BE2C (cell line): ENCODE measurements around the gene LRCOL1.
"Not testable (repeated sequence)": the region's sequence is repeated elsewhere in the genome, so short reads cannot be mapped to it uniquely, and the experiment has no call there.

Experiments
- DNase-seq: peaks from one replicate; pipeline ENCODE4 v3.0.0-alpha.2; 2020
- H3K27me3 ChIP-seq: fragments of 250-450 bp; sonication (Bioruptor Pico); 2 replicates; pipeline ENCODE4 v1.5.1; 2020; ENCODE audit warnings: mild to moderate bottlenecking
- H3K36me3 ChIP-seq: fragments of 250-450 bp; sonication (Bioruptor Pico); 2 replicates; pipeline ENCODE4 v1.5.1; 2020; ENCODE audit warnings: mild to moderate bottlenecking
- H3K4me1 ChIP-seq: fragments of 250-450 bp; sonication (Bioruptor Pico); 2 replicates; pipeline ENCODE4 v1.5.1; 2020
- H3K4me3 ChIP-seq: 2 replicates; pipeline ENCODE4 v1.5.1; 2011; ENCODE audit warnings: low read depth, low read length
- H3K9me3 ChIP-seq: fragments of 250-450 bp; sonication (Bioruptor Pico); 2 replicates; pipeline ENCODE4 v1.5.1; 2020
- TF ChIP-seq, protein P1 (sequence below): IDR thresholded peaks from 2 replicates; pipeline ENCODE4 v1.5.1; 2012; ENCODE audit warnings: mild to moderate bottlenecking, low read depth, low read length

Gene LRCOL1

DNA sequence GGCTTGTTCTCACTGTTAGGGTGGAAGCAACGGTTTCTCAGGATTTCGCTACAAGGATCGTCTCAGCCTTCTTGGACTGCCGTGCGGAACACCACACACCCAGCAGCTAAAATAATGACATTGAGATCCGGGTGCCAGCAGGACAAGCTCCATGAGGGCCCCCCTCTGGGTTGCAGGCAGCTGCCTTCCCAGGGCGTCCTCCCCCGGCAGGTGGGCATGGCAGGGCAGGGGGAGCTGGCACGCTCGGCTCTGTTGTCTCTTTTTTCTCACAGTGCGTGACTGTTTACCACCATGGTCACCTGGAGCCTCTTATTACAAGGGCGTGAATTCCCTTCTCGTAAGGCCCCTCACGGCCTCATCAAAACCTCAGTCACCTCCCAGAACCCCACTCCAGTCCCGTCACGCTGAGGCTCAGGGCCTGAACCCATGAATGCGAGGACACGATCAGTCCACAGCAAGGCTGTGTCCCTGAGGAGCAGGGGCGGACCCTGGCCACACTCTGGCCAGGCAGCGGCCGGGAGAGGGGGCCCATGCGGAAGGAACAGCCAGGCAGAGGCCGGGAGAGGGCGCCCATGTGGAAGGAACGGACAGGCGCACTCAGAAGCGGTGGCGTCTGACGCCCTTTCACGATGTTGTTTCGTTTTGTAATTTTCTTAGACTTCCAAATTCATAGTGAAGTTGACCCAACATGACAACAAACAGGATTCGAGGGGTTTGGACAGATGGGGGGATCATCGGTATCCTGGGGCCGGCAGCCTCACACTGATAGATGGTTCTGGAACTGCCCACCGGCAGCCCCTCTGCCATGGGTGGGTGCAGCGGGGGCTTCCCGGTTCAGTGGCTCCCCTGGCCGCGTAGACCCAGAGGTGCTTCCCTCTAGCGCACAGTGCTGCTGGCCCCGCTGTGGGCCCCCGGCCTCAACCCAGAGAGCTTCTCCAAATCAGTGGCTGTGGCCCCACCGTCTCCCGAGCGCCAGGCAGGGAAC, 10.0 kb downstream of the LRCOL1 start:
- H3K27me3 ChIP-seq = peaks cover 70% of the 10 kb centered on the region
- TF ChIP-seq, protein P1, sequence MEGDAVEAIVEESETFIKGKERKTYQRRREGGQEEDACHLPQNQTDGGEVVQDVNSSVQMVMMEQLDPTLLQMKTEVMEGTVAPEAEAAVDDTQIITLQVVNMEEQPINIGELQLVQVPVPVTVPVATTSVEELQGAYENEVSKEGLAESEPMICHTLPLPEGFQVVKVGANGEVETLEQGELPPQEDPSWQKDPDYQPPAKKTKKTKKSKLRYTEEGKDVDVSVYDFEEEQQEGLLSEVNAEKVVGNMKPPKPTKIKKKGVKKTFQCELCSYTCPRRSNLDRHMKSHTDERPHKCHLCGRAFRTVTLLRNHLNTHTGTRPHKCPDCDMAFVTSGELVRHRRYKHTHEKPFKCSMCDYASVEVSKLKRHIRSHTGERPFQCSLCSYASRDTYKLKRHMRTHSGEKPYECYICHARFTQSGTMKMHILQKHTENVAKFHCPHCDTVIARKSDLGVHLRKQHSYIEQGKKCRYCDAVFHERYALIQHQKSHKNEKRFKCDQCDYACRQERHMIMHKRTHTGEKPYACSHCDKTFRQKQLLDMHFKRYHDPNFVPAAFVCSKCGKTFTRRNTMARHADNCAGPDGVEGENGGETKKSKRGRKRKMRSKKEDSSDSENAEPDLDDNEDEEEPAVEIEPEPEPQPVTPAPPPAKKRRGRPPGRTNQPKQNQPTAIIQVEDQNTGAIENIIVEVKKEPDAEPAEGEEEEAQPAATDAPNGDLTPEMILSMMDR = peak; percentile 78
- no peaks in the 10 kb centered on the region for H3K9me3 ChIP-seq
- DNase-seq = peak; percentile 84
- H3K4me1 ChIP-seq = peaks cover 5% of the 10 kb centered on the region; the same call in 1 of the 2 replicates
- peak overlapping the region; percentile 59 for H3K4me3 ChIP-seq
- no peaks in the 10 kb centered on the region for H3K36me3 ChIP-seq

DNA sequence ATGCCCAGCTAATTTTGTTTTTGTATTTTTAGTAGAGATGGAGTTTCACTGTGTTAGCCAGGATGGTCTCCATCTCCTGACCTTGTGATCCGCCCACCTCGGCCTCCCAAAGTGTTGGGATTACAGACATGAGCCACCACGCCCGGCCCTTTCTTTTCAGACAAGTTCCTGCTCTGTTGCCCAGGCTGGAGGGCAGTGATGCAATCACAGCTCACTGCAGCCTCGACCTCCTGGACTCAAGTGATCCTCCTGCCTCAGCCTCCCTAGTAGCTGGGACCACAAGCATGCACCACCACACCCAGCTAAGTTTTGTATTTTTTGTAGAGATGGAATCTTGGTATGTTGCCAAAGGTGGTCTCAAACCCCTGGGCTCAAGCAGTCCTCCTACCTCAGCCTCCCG, 10.9 kb downstream of the LRCOL1 start:
- H3K27me3 ChIP-seq = peaks cover 65% of the 10 kb centered on the region
- not testable (repeated sequence) for DNase-seq, H3K9me3 ChIP-seq, H3K36me3 ChIP-seq, H3K4me3 ChIP-seq, H3K4me1 ChIP-seq

DNA sequence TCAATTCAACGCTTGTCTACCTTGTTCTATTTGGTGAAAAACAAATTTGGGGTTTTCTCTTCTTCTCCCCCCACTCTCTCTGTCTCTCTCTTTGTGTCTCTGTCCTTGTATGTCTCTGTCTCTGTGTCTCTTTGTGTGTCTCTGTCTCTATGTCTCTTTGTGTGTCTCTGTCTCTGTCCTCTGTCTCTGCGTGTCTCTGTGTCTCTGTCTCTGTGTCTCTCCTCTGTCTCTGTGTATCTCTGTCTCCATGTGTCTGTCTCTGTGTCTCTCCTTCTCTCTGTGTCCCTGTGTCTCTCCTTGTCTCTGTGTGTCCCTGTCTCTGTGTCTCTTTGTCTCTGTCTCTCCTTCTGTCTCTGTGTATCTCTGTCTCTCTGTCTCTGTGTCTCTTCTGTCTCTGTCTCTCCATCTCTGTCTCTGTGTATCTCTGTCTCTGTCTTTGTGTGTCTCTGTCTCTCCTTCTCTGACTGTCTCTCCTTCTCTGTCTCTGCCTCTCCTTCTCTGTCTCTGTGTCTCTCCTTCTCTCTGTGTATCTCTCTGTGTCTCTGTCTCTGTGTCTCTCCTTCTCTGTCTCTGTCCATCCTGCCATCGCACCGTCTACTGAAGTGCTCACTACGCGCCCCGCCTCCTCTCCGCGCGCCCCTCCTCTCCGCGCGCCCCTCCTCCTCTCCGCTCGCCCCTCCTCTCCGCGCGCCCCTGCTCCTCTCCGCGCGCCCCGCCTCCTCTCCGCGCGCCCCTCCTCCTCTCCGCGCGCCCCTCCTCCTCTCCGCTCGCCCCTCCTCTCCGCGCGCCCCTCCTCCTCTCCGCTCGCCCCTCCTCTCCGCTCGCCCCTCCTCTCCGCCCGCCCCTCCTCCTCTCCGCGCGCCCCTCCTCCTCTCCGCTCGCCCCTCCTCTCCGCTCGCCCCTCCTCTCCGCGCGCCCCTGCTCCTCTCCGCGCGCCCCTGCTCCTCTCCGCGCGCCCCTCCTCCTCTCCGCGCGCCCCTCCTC, 12.8 kb downstream of the LRCOL1 start:
- peak; percentile 71 for DNase-seq
- peaks cover 5% of the 10 kb centered on the region; the same call in 1 of the 2 replicates for H3K4me1 ChIP-seq
- peak overlapping the region; percentile 64 for H3K4me3 ChIP-seq
- TF ChIP-seq, protein P1 = no peak
- H3K36me3 ChIP-seq = no peaks in the 10 kb centered on the region
- H3K27me3 ChIP-seq = peaks cover 46% of the 10 kb centered on the region
- H3K9me3 ChIP-seq = no peaks in the 10 kb centered on the region

DNA sequence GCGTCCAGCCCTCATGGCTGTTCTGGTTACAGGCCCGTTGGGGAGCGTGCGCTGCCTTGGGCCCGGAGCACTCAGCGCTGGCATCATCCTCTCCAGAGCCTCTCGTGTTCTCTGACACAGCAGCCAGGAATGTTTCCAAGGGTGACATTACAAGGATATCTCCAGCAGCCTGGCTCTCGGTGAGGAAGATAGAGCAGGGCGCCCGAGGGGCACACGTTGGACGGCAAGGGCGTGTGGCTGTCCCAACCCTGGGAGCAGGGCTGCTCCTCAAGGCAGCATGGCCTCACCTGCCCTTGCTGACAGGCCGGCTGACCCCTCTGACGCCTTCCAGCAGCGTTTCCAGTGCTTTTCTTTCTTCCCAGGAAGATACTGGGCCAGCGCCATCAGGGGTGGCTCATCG, 14.4 kb downstream of the LRCOL1 start:
- no peak for DNase-seq
- no peak overlapping the region for H3K4me3 ChIP-seq
- no peaks in the 10 kb centered on the region for H3K36me3 ChIP-seq
- H3K27me3 ChIP-seq = peaks cover 34% of the 10 kb centered on the region
- TF ChIP-seq, protein P1 = no peak
- H3K4me1 ChIP-seq = peaks cover 5% of the 10 kb centered on the region; the same call in 1 of the 2 replicates
- no peaks in the 10 kb centered on the region for H3K9me3 ChIP-seq

DNA sequence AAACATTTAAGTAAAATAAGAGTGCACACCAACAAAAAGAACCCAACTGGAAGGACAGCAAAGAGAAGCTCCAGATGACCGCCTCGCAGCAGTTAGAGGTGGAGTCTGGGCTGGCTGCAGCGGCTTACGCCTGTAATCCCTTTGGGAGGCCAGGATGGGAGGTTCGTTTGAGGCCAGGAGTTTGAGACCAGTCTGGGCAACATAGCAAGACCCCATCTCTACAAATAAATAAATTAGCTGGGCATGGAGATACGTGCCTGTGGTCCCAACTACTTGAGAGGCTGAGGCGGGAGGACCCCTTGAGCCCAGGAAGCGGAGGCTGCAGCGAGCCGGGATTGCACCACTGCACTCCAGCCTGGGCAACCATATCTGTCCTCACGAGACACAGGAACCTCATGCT, 15.2 kb downstream of the LRCOL1 start:
- no peaks in the 10 kb centered on the region for H3K9me3 ChIP-seq
- DNase-seq = no peak
- no peak overlapping the region for H3K4me3 ChIP-seq
- TF ChIP-seq, protein P1 = no peak
- peaks cover 25% of the 10 kb centered on the region for H3K27me3 ChIP-seq
- peaks cover 2% of the 10 kb centered on the region; the same call in 1 of the 2 replicates for H3K4me1 ChIP-seq
- H3K36me3 ChIP-seq = no peaks in the 10 kb centered on the region

DNA sequence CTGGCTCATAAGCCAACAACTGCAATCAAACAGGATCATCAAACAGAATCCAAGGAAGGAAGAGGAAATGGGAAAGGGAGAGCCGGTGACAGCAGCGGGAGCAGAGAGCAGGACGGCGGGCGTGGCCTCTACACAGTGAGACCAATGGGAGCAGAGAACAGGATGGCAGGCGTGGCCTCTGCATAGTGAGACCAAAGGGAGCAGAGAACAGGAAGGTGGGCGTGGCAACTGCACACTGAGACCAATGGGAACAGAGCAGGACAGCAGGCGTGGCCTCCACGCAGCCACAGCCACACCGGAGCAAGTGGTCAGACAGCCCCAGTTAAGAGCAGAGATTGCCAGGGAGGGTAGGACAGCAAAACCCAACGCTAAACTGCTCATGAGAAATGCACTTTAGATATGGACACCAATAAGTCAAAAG, 16.4 kb downstream of the LRCOL1 start:
- TF ChIP-seq, protein P1 = no peak
- Histone ChIP-seq H3K27me3 (peaks cover 17% of the 10 kb centered on the region), H3K4me1 (peaks cover 2% of the 10 kb centered on the region; the same call in 1 of the 2 replicates), H3K36me3 (no peaks in the 10 kb centered on the region), H3K9me3 (no peaks in the 10 kb centered on the region), H3K4me3 (peak overlapping the region; percentile 60)
- DNase-seq = peak; percentile 98
